GM12892 (cell line): Measurements from ENCODE around the gene LRRC8C. TPM values are rescaled to one million over a fixed set of nuclear protein-coding genes. Genes with fewer than 3 reads are reported as not detected.
A peak's percentile ranks its signal among the peaks of the same experiment; 100 is the strongest.
"Not testable (repeated sequence)": the region's sequence is repeated elsewhere in the genome, so short reads cannot be mapped to it uniquely, and the experiment has no call there.

ENCODE experiments used
- DNase-seq: peaks from one replicate; pipeline ENCODE4 v3.0.0; 2011; ENCODE audit not compliant: insufficient read length
- FAIRE-seq: peaks from 2 replicates; lab custom pipeline; 2011; peaks lifted over from hg19 to GRCh38; lab: Jason Lieb, UNC
- POLR2A ChIP-seq: IDR thresholded peaks from 2 replicates; pipeline ENCODE4 v1.6.1; 2011; ENCODE audit warnings: low read depth, low read length, control low read depth
- POLR2AphosphoS5 ChIP-seq: IDR thresholded peaks from 2 replicates; pipeline ENCODE4 v1.6.1; 2011; ENCODE audit warnings: low read depth, low read length, control low read depth
- TAF1 ChIP-seq: IDR thresholded peaks from 2 replicates; pipeline ENCODE4 v1.6.1; 2011; ENCODE audit warnings: low read depth, mild to moderate bottlenecking, control low read depth, low read length, borderline replicate concordance
- polyA plus RNA-seq: library from polyadenylated mRNA; unstranded; fragments of >200 nt; gene quantifications from one replicate; pipeline ENCODE4 v1.2.1, GENCODE V29; 2012; ENCODE audit warnings: missing spikeins, inconsistent platforms; ENCODE audit not compliant: missing spikeins

The LRRC8C gene
- 1.3 TPM for polyA plus RNA-seq

DNA sequence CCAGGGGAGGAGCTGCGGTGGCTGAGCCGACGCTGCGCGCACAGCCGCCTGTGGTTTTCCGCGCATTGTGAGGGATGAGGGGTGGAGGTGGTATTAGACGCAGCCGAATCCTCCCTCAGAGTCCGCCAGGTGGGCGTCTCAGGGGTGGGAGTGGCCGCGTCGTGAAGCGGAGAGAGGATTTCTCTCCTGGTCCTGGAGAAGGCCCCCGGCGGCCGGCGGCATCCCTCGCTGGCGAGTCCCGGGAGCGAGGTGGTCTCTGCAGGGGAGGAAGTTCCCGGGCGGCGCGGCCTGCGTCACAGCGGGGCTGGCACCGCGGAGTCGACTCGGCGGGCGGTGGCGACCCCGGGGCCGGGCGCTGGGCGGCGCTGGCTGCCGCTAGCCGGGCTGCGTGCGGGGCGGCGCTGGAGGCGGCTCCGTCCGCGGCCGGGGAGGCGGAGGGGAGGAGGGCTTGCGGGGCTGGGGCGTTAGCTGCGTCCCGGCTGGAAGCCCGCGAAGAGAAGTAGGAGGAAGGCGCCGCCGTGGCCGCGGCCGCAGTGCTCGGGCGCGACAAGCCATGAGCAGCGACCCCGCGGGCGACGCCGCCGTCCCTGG is at the start of gene LRRC8C:
Gene LRRC8C (plus strand): TSS at position 464 of the 591 bp plus-strand sequence. CDS start 53,354 bp downstream, outside the sequence.
- DNase-seq (peak; percentile 66), FAIRE-seq (peak; percentile 89)
- TF ChIP-seq POLR2A (no peak), POLR2AphosphoS5 (no peak), TAF1 (no peak)

DNA sequence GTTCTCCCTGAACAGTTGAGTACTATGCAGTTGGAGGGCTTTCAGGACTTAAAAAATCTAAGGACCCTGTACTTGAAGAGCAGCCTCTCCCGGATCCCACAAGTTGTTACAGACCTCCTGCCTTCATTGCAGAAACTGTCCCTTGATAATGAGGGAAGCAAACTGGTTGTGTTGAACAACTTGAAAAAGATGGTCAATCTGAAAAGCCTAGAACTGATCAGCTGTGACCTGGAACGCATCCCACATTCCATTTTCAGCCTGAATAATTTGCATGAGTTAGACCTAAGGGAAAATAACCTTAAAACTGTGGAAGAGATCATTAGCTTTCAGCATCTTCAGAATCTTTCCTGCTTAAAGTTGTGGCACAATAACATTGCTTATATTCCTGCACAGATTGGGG is 48.7 kb upstream of the LRRC8C start:
- FAIRE-seq (no peak), DNase-seq (no peak)

GRCh38 chr1:89584781-89585180 is 48.1 kb upstream of the LRRC8C start:
- no peak for DNase-seq
- TF ChIP-seq POLR2AphosphoS5 = no peak
- TF ChIP-seq TAF1 = no peak
- TF ChIP-seq POLR2A = no peak
- no peak for FAIRE-seq

More for the DNA sequence above, 48.7 kb upstream of the LRRC8C start:
- TF ChIP-seq POLR2AphosphoS5 (no peak), TAF1 (no peak), POLR2A (no peak)

- FAIRE-seq (no peak), DNase-seq (no peak)
- TF ChIP-seq TAF1 = no peak
- TF ChIP-seq POLR2AphosphoS5 = no peak
- TF ChIP-seq POLR2A = no peak
Observed at GRCh38 chr1:89587729-89588161, 45.2 kb upstream of the LRRC8C start.

DNA sequence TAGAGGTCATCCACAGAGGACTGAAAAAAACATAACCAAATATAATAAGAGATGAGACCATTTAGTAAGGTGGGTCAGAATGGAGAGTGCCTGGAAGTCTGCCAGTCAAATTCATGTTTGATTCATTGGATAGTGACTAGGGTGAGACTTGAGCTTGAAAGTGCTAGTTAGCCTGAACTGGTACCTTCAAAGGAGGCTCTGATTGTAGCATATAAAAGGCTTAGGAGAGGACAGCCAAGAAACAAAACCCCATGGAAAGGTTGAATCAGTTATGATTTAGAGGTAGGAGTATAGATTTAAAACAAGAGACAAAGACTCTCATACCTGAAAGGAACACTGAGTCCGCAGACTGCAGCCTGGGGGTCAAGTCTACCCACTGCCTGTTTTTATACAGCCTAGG is 44.4 kb upstream of the LRRC8C start:
- TF ChIP-seq POLR2A (no peak), TAF1 (no peak), POLR2AphosphoS5 (no peak)
- DNase-seq (no peak), FAIRE-seq (no peak)

GRCh38 chr1:89589515-89589914 is 43.4 kb upstream of the LRRC8C start:
- FAIRE-seq = no peak
- no peak for DNase-seq
- TF ChIP-seq TAF1 = no peak
- no peak for TF ChIP-seq POLR2AphosphoS5
- TF ChIP-seq POLR2A = no peak

DNA sequence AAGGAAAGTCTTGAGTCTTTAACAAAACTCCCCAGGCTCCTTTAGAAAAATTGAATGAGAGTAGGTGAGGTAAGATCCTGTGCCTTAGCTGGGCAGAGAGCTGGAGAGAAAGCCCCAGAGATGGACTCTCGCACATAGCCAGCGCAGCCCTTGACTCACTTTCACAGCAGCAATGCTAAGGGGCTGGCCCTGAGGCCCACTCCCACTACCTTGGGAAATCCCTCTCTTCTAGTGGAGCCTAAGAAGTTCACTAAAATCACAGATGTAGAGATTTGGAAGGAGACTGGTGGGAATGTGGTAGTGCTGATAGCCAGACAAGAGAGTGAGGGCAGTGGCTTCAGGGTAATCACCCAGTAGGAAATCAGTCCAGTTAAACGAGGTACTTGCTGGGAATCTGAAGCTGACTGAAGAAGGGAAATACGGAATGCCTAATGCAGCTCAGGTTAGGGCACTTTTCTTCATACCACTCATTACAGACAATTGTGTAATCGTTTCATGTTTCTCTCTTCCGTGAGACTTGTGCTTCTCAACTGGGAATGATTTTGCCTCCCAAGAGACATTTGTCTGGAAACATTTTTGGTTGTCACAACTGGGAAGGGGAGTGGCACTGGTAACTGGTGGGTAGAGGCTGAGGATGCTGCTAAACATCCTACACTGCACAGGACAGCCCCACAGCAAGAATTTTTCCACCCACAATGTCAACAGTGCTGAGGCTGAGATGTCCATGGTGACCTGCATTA is 42.4 kb upstream of the LRRC8C start:
- FAIRE-seq = peak; percentile 5
- TF ChIP-seq TAF1 (no peak), POLR2AphosphoS5 (no peak), POLR2A (no peak)
- DNase-seq = no peak

GRCh38 chr1:89592861-89593302 is 40.0 kb upstream of the LRRC8C start:
- not testable (repeated sequence) for DNase-seq, FAIRE-seq

DNA sequence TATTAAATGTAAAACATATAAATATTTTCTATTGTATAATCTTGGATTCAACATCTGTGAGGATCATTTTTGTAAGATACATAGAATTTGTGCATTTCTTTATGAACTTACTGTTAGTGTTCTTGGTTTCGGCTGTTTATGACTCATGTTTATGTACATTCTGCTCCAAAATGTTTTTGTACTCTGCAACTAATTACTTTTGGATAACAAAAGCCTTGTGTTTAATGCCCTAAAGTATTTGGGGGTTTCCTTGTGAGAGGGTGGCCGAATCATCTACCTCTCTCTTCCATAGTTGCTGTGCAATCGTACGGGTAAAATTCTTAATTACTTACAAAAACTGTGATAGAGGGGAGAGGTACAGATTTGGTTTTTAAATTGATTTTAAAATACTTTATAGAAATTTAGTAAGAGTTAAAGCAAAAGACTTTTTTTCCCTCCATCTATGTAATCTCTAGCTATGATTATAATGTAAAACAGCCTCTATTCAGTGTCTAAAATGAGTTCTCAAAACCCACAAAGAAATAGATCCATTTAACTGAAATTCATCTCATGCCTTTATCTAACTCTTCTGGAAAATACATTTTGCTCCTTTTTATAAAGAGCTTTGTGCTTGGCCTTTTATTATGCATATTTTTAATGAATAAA is 38.7 kb upstream of the LRRC8C start:
- DNase-seq = no peak
- no peak for FAIRE-seq

DNA sequence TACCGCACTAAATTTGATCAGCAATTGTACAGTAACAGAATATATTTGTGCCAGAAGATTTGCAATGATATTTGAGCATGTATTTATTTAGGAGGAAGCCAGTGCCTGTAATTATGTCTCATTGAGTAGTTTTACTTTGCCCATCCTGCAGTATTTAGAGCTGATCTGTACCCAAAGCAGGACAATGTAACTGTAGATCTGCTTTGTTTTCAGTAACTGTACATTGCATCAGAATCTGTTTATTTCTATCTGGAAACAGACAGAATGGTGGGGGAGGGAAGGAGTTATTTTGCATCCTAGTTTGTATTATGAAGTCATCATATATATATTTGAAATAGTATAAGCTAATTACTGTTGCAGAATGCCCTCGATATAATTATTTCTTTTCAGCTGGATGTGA is 36.2 kb upstream of the LRRC8C start:
- DNase-seq = no peak
- no peak for TF ChIP-seq TAF1
- TF ChIP-seq POLR2A = no peak
- TF ChIP-seq POLR2AphosphoS5 = no peak
- FAIRE-seq = no peak

More for the DNA sequence above, 38.7 kb upstream of the LRRC8C start:
- TF ChIP-seq POLR2AphosphoS5 = no peak
- no peak for TF ChIP-seq TAF1
- no peak for TF ChIP-seq POLR2A

DNA sequence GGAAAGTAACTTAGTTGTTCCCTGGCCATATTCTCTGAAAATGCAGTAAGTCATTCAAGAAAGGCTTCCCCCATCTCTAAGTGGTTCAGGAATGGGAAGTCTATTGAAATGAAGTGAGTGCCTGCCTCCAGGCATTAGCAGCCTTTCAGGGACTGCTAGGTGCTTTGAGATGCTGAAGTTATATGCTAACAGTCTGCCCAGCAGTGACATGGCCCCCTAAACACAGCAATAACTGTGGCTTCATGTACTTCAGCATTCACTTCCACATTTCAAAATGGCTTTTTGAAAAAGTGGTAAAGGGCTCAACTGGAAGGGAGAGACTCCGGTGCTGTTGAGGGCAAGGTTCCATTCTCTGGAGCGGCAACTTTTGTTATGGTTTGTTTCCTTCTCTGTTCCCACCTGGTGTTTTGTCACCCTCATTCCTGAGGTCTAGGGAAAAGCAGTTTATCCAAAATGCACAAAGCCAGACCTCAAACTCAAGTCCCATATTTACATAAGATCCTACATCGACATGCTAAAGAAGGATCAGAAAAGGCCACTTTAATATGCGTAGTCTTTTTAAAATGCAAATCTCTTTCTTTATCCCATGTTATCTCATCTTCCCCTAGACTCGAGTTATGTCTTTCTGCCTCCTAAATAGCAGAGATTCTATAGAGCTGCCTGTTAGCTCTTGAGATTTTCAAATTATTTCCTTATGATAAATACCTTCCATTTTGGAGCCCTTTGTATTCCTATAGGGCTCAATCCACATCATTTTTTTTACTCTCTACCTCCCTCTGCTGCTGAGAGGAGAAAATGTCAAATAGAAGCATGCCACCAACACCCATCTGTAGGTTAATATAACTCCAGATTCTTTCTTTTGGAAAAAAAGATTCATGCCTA is 34.2 kb upstream of the LRRC8C start:
- no peak for DNase-seq
- FAIRE-seq = no peak
- TF ChIP-seq POLR2A (no peak), TAF1 (no peak), POLR2AphosphoS5 (no peak)
